ENCODE results near the gene ZFAND4.
"Not testable (repeated sequence)": the region's sequence is repeated elsewhere in the genome, so short reads cannot be mapped to it uniquely, and the experiment has no call there.

ZFAND4 gene

DNA sequence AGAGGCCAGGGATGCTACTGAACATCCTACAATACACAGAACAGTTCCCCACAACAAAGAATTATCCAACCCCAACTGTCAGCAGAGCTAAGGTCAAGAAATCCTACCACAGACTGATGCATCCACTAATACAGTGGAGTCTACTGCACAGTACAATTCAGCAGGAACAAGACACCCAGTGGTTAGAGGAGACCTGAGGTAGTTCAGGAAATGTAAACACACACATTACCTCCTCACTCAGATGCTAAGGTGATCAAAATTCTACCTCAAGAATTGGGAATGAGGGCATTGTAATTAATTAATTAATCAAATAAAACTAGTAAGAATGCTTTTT, 91.4 kb downstream of the ZFAND4 start:
- TF ChIP-seq, protein P1, sequence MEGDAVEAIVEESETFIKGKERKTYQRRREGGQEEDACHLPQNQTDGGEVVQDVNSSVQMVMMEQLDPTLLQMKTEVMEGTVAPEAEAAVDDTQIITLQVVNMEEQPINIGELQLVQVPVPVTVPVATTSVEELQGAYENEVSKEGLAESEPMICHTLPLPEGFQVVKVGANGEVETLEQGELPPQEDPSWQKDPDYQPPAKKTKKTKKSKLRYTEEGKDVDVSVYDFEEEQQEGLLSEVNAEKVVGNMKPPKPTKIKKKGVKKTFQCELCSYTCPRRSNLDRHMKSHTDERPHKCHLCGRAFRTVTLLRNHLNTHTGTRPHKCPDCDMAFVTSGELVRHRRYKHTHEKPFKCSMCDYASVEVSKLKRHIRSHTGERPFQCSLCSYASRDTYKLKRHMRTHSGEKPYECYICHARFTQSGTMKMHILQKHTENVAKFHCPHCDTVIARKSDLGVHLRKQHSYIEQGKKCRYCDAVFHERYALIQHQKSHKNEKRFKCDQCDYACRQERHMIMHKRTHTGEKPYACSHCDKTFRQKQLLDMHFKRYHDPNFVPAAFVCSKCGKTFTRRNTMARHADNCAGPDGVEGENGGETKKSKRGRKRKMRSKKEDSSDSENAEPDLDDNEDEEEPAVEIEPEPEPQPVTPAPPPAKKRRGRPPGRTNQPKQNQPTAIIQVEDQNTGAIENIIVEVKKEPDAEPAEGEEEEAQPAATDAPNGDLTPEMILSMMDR (IDR thresholded peaks at IDR 0.05; ENCODE audit: low read depth, low read length): no peak
- no peak overlapping the region for H3K4me3 ChIP-seq (ENCODE audit: low read depth, low read length)

DNA sequence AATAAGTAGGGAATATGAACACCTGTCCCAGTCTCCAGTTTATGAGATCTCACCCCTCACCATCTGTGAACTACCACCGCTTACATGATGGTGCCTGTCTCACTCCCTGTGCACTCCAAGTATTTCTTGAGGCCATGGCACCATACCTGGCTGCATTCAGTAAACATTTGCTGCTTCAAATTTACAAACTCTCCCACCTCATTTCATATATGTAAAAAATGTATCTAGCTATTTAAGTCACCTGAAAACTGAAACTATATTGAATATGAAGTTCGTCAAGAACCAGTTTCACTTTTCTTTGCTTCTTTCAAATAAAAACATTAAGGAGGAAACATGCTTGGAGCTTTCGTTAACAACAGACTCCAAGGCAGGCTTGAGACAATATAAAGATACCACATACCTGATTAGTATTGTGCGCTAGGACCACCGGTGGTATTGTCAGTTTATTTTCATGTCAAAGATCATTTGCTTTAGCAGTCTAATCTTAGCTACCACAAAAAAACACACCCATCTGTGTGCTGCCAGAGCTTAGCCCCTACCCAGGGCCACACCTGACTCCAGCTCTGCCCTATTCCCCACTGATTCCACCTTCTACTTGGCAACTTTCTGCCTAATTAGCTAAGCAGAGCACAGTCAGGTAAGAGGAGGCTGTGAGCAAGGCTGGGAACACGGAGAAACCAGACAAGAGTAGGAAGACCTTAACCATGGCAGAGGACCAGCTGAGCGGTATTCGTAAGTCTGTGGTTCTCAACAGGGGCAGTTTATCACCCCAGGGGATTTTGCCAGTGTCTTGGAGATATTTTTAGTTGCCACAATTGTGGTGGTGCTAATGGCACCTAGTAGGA, 92.0 kb downstream of the ZFAND4 start:
- TF ChIP-seq, protein P1 (IDR thresholded peaks at IDR 0.05; ENCODE audit: low read depth, low read length): no peak
- H3K4me3 ChIP-seq (ENCODE audit: low read depth, low read length): no peak overlapping the region

DNA sequence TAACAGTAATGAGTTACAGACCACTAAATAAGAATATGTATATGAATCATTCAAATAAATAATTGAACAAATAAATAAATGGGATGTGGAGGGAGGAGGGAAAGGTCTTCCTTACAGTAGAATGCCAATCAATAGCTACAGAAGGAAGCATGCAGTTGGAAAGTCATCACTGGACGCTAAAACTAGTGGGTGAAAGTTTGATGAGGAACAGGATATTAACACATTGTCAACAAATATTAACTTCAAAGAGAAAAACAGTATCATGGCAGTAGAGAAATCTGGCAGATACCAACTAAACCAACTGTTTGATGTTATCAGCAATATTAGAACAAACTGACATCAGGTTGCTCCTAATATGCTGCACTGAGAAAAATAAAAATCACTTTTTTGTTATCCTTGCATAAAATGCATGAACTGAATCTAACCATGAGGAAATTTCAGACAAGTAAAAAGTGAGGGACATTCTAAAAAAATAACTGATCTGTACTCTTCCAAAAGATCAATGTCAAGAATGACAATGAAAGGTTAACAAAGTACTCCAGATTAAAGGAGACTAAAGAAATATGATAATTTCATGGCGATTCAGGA, 94.1 kb downstream of the ZFAND4 start:
- no peak overlapping the region for H3K4me3 ChIP-seq (ENCODE audit: low read depth, low read length)
- TF ChIP-seq, protein P1 (IDR thresholded peaks at IDR 0.05; ENCODE audit: low read depth, low read length): no peak

DNA sequence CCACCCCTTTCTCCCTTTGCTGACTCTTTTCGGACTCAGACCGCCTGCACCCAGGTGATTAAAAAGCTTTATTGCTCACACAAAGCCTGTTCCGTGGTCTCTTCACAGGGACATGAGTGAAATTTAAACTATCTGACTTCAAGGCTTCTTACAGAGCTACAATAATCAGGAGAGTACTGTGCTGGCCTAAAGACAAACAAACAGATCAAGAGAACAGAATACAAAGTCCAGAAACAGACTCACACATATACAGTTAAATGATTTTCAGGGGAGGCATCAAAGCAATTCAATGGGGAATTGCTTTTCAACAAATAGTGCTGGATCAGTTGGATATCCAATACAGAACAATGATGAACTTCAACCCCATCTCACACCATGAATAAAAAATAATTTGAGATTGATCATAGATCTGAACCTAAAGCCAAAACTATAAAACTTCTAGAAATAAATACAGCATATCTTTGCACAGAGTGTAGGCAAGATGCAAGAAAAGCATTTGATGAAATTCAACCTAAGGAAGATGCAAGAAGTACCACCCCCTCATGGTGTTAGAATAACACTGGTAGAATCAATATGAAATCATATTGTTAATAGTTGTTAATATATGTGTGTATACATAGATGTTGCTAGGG, 96.5 kb downstream of the ZFAND4 start:
- H3K4me3 ChIP-seq (ENCODE audit: low read depth, low read length): no peak overlapping the region
- TF ChIP-seq, protein P1 (IDR thresholded peaks at IDR 0.05; ENCODE audit: low read depth, low read length): no peak

DNA sequence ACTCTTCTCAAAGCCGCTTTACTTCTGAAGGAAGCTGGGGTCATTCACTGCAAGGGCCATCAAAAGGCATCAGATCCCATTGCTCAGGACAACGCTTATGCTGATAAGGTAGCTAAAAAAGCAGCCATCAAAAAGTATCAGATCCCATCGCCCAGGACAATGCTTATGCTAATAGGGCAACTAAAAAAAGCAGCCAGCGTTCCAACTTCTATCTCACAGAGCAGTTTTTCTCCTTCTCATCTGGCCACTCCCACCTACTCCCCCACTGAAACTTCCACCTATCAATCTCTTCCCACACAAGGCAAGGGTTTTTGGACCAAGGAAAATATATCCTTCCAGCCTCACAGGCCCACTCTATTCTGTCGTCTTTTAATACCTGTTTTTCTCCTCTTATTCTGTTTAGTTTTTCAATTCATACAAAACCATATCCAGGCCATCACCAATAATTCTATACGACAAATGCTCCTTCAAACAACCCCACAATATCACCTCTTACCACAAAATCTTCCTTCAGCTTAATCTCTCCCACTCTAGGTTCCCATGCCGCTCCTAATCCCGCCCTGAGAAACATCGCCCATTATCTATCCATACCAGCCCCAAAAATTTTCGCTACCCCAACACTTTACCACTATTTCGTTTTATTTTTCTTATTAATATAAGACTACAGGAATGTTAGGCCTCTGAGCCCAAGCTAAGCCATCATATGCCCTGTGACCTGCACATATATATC, 97.4 kb downstream of the ZFAND4 start:
- H3K4me3 ChIP-seq (ENCODE audit: low read depth, low read length): not testable (repeated sequence)

DNA sequence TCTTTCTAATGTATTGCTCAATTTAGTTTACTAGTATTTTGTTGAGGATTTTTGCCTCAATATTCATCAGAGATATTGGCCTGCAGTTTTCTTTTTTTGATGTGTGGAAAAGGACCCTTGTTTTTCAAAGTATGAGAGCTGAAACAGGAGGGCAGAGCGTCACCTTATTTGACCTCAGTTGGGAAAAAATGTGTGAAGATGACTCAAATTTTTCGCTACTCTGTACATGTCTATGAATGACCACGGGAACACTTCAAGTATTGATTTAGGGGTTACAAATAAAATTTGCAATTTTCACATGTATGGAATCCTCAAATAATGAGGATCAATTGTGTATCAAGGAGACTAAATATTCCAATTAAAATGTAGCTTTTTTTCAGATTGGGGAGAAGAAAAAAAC, 103.1 kb downstream of the ZFAND4 start:
- TF ChIP-seq, protein P1 (IDR thresholded peaks at IDR 0.05; ENCODE audit: low read depth, low read length): no peak
- no peak overlapping the region for H3K4me3 ChIP-seq (ENCODE audit: low read depth, low read length)

DNA sequence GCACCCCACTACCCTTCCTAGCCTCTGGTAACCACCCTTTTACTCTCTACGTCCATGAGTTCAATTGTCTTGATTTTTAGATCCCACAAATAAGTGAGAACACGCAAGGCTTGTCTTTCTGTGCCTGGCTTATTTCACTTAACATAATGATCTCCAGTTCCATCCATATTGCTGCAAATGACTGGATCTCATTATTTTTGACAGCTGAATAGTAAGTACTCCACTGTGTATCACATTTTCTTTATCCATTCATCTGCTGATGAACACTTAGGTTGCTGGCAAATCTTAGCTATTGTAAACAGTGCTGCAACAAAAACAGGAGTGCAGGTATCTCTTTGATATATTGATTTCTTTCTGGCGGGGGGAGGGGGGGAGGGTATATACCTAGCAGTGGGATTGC, 106.2 kb downstream of the ZFAND4 start:
- no peak overlapping the region for H3K4me3 ChIP-seq (ENCODE audit: low read depth, low read length)
- TF ChIP-seq, protein P1 (IDR thresholded peaks at IDR 0.05; ENCODE audit: low read depth, low read length): no peak

Measured in WI38 (cell line).